ENCODE data around the gene NFIX. TPM values are rescaled to one million over a fixed set of nuclear protein-coding genes. Genes with fewer than 3 reads are reported as not detected.
A peak's percentile ranks its signal among the peaks of the same experiment; 100 is the strongest.

NFIX gene
- total and polyA plus RNA-seq, 9 of the 15 experiments (the other 6 are each of a cell fraction or from before 2014, with no cell fraction given) = 0.28 to 26.8 (median 5.4) TPM

GRCh38 chr19:12994701-12995595 is at the start of gene NFIX (continued):
- TF ChIP-seq, protein P1, sequence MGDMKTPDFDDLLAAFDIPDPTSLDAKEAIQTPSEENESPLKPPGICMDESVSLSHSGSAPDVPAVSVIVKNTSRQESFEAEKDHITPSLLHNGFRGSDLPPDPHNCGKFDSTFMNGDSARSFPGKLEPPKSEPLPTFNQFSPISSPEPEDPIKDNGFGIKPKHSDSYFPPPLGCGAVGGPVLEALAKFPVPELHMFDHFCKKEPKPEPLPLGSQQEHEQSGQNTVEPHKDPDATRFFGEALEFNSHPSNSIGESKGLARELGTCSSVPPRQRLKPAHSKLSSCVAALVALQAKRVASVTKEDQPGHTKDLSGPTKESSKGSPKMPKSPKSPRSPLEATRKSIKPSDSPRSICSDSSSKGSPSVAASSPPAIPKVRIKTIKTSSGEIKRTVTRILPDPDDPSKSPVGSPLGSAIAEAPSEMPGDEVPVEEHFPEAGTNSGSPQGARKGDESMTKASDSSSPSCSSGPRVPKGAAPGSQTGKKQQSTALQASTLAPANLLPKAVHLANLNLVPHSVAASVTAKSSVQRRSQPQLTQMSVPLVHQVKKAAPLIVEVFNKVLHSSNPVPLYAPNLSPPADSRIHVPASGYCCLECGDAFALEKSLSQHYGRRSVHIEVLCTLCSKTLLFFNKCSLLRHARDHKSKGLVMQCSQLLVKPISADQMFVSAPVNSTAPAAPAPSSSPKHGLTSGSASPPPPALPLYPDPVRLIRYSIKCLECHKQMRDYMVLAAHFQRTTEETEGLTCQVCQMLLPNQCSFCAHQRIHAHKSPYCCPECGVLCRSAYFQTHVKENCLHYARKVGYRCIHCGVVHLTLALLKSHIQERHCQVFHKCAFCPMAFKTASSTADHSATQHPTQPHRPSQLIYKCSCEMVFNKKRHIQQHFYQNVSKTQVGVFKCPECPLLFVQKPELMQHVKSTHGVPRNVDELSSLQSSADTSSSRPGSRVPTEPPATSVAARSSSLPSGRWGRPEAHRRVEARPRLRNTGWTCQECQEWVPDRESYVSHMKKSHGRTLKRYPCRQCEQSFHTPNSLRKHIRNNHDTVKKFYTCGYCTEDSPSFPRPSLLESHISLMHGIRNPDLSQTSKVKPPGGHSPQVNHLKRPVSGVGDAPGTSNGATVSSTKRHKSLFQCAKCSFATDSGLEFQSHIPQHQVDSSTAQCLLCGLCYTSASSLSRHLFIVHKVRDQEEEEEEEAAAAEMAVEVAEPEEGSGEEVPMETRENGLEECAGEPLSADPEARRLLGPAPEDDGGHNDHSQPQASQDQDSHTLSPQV (IDR thresholded peaks at IDR 0.05) = no peak
- TF ChIP-seq HEY1 (CRISPR knock-in tag; IDR thresholded peaks at IDR 0.05; ENCODE audit: borderline replicate concordance) = no peak
- TF ChIP-seq, protein P2, sequence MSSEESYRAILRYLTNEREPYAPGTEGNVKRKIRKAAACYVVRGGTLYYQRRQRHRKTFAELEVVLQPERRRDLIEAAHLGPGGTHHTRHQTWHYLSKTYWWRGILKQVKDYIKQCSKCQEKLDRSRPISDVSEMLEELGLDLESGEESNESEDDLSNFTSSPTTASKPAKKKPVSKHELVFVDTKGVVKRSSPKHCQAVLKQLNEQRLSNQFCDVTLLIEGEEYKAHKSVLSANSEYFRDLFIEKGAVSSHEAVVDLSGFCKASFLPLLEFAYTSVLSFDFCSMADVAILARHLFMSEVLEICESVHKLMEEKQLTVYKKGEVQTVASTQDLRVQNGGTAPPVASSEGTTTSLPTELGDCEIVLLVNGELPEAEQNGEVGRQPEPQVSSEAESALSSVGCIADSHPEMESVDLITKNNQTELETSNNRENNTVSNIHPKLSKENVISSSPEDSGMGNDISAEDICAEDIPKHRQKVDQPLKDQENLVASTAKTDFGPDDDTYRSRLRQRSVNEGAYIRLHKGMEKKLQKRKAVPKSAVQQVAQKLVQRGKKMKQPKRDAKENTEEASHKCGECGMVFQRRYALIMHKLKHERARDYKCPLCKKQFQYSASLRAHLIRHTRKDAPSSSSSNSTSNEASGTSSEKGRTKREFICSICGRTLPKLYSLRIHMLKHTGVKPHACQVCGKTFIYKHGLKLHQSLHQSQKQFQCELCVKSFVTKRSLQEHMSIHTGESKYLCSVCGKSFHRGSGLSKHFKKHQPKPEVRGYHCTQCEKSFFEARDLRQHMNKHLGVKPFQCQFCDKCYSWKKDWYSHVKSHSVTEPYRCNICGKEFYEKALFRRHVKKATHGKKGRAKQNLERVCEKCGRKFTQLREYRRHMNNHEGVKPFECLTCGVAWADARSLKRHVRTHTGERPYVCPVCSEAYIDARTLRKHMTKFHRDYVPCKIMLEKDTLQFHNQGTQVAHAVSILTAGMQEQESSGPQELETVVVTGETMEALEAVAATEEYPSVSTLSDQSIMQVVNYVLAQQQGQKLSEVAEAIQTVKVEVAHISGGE (CRISPR knock-in tag; IDR thresholded peaks at IDR 0.05) = peak in 1 of 3 experiments; percentile 37; a peak in 1 of 6 replicates
- TF ChIP-seq ZBTB17 (CRISPR knock-in tag; IDR thresholded peaks at IDR 0.05) = no peak
- peak; percentile 51 for TF ChIP-seq NFIC (IDR thresholded peaks at IDR 0.05)
- TF ChIP-seq, protein P3, sequence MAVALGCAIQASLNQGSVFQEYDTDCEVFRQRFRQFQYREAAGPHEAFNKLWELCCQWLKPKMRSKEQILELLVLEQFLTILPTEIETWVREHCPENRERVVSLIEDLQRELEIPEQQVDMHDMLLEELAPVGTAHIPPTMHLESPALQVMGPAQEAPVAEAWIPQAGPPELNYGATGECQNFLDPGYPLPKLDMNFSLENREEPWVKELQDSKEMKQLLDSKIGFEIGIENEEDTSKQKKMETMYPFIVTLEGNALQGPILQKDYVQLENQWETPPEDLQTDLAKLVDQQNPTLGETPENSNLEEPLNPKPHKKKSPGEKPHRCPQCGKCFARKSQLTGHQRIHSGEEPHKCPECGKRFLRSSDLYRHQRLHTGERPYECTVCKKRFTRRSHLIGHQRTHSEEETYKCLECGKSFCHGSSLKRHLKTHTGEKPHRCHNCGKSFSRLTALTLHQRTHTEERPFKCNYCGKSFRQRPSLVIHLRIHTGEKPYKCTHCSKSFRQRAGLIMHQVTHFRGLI (CRISPR knock-in tag; IDR thresholded peaks at IDR 0.05) = no peak
- peak; percentile 56; the same call in 1 of the 2 replicates for TF ChIP-seq ZNF431 (CRISPR knock-in tag; IDR thresholded peaks at IDR 0.05)
- TF ChIP-seq, protein P4, sequence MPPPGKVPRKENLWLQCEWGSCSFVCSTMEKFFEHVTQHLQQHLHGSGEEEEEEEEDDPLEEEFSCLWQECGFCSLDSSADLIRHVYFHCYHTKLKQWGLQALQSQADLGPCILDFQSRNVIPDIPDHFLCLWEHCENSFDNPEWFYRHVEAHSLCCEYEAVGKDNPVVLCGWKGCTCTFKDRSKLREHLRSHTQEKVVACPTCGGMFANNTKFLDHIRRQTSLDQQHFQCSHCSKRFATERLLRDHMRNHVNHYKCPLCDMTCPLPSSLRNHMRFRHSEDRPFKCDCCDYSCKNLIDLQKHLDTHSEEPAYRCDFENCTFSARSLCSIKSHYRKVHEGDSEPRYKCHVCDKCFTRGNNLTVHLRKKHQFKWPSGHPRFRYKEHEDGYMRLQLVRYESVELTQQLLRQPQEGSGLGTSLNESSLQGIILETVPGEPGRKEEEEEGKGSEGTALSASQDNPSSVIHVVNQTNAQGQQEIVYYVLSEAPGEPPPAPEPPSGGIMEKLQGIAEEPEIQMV (tag; conservative IDR thresholded peaks at IDR 0.05; ENCODE audit: low read depth) = no peak
- TF ChIP-seq MCM5 (IDR thresholded peaks at IDR 0.05; ENCODE audit: low read depth) = no peak
- no peak for TF ChIP-seq PURB (CRISPR knock-in tag; IDR thresholded peaks at IDR 0.05; ENCODE audit: low read depth)
- peak; percentile 83 for TF ChIP-seq E2F4 (CRISPR knock-in tag; IDR thresholded peaks at IDR 0.05; ENCODE audit: low read depth)
